Measurements from ENCODE around the gene DUSP19.
"Not testable (repeated sequence)": the region's sequence is repeated elsewhere in the genome, so short reads cannot be mapped to it uniquely, and the experiment has no call there.

The DUSP19 gene

DNA sequence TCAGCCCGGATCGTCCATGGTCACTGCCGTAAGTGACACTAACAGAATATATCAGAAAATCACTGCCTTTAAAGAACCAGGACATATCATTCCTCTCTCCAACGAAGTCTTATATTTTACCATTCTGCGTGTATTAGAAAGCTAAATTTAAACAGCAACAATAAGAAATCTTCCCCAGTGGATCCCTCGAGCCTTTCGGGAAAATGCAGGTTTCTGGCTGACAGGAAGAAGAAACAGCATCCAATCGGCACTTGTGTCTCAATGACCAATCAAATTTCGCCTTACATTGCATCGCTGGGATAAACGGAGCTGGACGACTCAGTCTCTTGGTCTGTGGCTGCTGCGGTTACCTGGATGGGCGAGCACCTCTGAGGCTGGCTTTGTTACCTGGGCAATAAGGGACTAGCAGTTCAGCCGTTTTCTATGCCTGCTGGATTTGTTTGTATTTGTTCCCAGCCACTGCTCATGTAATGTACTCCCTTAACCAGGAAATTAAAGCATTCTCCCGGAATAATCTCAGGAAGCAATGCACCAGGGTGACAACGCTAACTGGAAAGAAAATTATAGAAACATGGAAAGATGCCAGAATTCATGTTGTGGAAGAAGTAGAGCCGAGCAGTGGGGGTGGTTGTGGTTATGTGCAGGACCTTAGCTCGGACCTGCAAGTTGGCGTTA is at the start of gene DUSP19:
TSS of gene DUSP19 (plus strand) at position 284 of the 675 bp plus-strand sequence. CDS start at position 471, 187 bp downstream.
- DNase-seq, result peak; percentile 97

GRCh38 chr2:183029219-183029618 is 49.3 kb upstream of the DUSP19 start:
- DNase-seq, result no peak

- no peak for DNase-seq
Observed at GRCh38 chr2:183031911-183032794, 46.4 kb upstream of the DUSP19 start.

DNA sequence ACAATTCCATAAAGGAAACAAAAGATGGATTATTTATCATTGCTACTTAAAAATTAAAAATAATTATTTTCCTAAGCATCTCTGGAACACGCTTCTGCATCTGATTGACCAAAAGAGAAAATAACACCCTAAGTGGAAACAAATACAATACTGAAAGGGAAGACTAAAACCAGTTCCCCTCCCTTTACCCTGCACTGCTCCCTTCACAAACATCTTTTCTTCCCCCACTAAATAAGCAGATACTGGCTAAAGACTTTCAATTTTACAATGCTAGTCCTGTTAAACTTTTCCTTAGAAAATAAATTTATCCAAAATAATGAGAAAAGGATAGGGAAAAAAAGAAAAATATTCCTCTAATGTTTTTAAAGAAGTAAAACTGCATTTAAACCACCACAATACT is 44.6 kb upstream of the DUSP19 start:
- DNase-seq, result no peak

DNA sequence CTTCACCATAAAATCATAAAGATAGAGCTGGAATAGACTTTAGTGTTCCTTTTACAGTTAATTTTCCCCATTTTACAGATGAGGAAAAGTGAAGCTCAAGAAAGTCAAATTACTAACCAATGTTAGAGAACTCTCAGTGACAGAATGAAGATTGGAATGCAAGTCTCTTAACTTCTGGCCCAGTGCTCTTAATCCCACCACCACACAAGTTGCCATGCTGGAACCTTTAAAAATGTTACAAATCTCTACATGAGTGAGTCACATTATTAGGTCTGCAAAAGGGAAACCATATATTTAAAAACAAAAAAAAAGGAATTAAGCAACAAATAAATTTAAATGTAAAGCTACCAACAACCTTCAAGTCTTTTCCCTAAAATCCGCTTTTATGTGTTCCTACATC is 43.7 kb upstream of the DUSP19 start:
- no peak for DNase-seq

DNA sequence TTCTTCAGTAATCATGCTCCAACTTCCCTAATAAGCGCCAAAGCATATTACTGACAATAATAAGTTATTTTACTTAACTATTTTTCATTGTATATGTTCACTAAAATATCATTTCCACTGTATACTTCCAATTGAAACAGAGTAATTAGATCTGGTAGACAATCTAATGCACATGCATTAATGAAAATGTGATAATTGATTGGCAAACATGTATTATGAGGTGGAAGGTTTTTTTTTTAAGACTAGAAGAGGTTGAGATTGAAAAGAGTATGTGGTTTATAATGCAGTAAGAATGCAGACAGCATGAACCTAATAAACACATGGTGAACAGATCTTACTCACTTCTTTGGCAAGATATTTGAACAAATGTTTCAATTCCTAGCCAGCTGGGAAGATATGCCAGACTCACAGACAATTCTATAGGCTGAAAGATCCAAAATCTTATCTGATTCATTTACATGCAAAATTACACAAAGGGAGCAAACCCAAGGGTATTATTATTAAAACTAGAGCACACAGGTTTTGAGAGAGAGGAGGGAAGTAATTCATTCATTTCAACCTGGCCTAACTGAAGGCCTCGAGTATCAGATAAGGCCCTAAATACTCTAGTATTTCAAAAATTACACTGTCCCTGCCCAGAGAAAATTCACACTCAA is 43.1 kb upstream of the DUSP19 start:
- no peak for DNase-seq

DNA sequence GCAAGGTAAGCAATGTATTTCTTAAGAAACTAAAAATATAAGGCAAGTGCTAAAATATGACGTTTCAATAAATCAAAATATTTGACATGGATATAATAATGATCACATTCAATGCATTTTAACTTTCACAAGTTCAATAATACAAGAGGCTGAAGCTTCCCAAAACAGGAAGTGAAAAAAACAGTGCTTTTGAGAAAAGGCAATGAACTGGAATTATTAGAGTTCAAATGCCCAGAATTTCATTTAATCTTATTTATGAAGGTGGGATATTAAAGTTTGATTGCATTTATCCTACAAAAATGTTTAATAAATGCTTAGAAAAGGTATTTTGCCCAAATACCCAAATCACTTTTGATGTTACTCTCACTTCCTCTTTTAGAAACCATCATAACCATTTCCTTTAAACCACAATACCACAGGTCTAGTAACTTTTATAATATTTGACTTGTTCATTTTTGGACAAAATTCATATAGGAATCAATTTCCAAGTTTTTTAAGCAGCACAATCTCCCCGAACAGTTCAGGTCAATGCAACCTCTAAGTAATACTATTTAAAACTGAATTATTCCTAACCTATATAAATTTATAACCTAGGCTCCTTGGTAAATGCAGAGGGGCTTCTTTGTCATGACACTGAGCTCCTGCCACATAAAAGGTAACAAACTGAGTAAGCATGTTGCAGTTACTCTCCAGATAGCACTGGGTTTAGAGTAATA is 42.4 kb upstream of the DUSP19 start:
- peak; percentile 6 for DNase-seq

GRCh38 chr2:183037074-183037552 is 41.4 kb upstream of the DUSP19 start:
- no peak for DNase-seq

DNA sequence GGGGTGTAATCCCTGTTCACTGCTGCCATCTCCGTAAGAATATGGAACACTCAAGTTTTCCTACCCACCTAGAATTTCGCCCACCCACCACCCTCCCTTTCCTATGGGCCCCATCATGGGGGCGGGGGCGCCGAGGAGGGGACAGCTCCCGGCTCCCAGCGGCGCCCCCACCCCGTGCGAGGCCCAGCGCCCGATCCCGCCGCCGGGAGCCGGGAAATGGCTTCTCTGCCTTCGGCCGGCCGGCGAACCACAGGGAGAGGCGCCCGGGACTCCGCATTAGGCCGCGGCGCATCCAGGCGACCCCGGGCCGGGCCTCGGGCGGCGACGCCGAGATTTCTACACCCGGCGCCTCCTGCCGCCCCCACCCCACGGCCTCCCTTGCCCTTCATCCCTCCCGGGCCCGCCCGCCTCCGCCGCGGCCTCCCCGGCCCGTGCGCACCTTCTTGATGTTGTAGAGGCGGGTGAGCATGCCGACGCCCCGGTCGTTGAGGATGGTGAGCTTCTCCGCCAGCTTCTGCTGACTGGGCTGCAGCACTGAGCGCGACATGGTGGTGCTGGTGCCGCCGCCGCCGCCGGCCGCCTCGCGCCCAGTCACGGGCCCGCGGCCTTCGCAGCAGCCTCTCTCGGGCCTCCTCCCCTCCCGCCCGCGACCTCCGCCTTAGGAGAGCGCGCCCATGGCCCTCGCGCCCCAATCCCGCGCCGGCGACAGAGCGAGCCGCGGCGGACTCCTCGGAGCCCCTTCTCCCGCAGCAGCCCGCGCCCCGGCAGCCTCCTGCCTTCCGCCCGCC is 40.8 kb upstream of the DUSP19 start:
- DNase-seq, result peak; percentile 72

GRCh38 chr2:183038341-183039300 is 39.9 kb upstream of the DUSP19 start, which contains the start of gene NCKAP1:
NCKAP1 (minus strand) TSS chr2:183038457; CDS start chr2:183038099, 358 bp downstream.
- DNase-seq, result peak; percentile 91

DNA sequence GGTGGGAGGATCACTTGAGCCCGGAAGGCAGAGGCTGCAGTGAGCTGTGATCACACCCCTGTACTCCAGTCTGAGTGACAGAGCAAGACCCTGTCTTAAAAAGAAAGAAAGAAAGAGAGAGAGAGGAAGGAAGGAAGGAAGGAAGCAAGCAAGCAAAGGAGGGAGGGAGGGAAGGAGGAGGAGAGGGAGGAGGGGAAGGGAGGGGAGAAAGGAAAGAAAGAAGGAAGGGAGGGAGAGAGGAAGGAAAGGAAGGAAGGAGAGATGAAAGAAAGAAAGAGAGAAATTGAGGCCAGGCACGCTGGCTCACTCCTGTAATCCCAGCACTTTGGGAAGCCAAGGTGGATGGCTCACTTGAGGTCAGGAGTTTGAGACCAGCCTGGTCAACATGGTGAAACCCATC is 37.9 kb upstream of the DUSP19 start:
- no peak for DNase-seq

DNA sequence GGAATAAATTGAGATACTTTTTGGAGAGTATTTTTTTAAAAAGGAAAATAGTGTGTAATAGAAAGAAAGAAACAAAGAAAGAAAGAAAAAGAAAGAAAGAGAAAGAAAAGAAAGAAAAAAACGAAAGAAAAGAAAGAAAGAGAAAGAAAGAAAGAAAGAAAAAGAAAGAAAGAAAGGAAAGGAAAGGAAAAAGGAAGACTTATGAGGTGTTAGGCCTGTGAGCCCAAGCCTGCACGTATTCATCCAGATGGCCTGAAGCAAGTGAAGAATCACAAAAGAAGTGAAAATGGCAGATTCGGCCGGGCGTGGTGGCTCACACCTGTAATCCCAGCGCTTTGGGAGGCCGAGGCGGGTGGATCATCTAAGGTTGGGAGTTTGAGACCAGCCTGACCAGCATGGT is 35.0 kb upstream of the DUSP19 start:
- not testable (repeated sequence) for DNase-seq

- DNase-seq, result not testable (repeated sequence)
Observed at GRCh38 chr2:183047486-183048125, 30.9 kb upstream of the DUSP19 start.

GRCh38 chr2:183049420-183049819 is 29.1 kb upstream of the DUSP19 start:
- DNase-seq, result no peak

- DNase-seq, result no peak
Observed at GRCh38 chr2:183057333-183057985, 21.1 kb upstream of the DUSP19 start.

DNA sequence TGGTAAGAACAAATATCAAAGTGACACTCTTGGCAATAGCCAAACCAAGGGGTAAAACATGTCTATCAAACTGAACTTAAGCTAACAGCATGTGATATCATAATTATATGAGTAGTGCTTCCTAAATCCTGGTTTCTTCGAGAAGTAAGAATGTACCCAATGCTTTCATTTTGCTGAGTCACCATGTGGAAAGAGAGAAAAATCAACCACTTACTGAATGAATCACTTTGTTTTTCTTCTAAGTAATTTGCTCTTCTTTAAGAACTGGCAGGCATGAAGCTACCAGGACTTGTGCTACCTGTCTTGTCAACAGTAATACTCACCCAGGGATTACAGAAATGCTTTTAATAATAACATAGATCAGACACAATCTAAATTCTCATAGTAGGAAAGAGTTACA is 19.0 kb upstream of the DUSP19 start:
- no peak for DNase-seq

GRCh38 chr2:183060571-183061231 is 17.8 kb upstream of the DUSP19 start:
- no peak for DNase-seq

GRCh38 chr2:183063083-183063482 is 15.5 kb upstream of the DUSP19 start:
- no peak for DNase-seq

GRCh38 chr2:183068561-183068960 is 10.0 kb upstream of the DUSP19 start:
- DNase-seq, result no peak

Measured in NCI-H82 (cell line).